Measurements from ENCODE around the gene KLHL6. TPM values are rescaled to one million over a fixed set of nuclear protein-coding genes. Genes with fewer than 3 reads are reported as not detected.
"Not testable (repeated sequence)": the region's sequence is repeated elsewhere in the genome, so short reads cannot be mapped to it uniquely, and the experiment has no call there.

Gene KLHL6
- polyA plus RNA-seq, 1 experiment, result not detected

GRCh38 chr3:183513046-183513706, 42.3 kb downstream of the KLHL6 start:
- Histone ChIP-seq H3K4me3 (ENCODE audit: low read depth, low read length) (no peak overlapping the region), H3K9me3 (ENCODE audit: control insufficient read depth, insufficient read depth, low read length) (no peaks in the 10 kb centered on the region), H3K27me3 (ENCODE audit: control insufficient read depth, insufficient read depth, low read length) (peaks cover 25% of the 10 kb centered on the region), H3K27ac (ENCODE audit: low read depth, low read length) (no peak overlapping the region)
- ChIA-PET CTCF (no interaction called here), POLR2A (no interaction called here)
- TF ChIP-seq CTCF (IDR thresholded peaks at IDR 0.05; ENCODE audit: low read depth, low read length), result no peak
- no peak for DNase-seq (ENCODE audit: low read depth, low spot score)

- H3K9me3 ChIP-seq (ENCODE audit: control insufficient read depth, insufficient read depth, low read length); H3K4me3 ChIP-seq (ENCODE audit: low read depth, low read length); DNase-seq (ENCODE audit: low read depth, low spot score); H3K27ac ChIP-seq (ENCODE audit: low read depth, low read length); POLR2A ChIA-PET; CTCF ChIA-PET: not testable (repeated sequence)
- H3K27me3 ChIP-seq (ENCODE audit: control insufficient read depth, insufficient read depth, low read length), result peaks cover 20% of the 10 kb centered on the region
These were observed 44.0 kb downstream of the KLHL6 start for GRCh38 chr3:183511286-183512131.

- H3K4me3 ChIP-seq (ENCODE audit: low read depth, low read length), result no peak overlapping the region
- no peak overlapping the region for H3K27ac ChIP-seq (ENCODE audit: low read depth, low read length)
- ChIA-PET CTCF (interaction anchor here (1.0 kb wide), 1 partner anchor 10 kb away, joined by 3 read pairs; no protein-coding TSS in a partner anchor), POLR2A (no interaction called here)
- H3K27me3 ChIP-seq (ENCODE audit: control insufficient read depth, insufficient read depth, low read length), result peaks cover 15% of the 10 kb centered on the region
- TF ChIP-seq CTCF (IDR thresholded peaks at IDR 0.05; ENCODE audit: low read depth, low read length), result no peak
- no peak for DNase-seq (ENCODE audit: low read depth, low spot score)
- no peaks in the 10 kb centered on the region for H3K9me3 ChIP-seq (ENCODE audit: control insufficient read depth, insufficient read depth, low read length)
These were observed 46.7 kb downstream of the KLHL6 start for GRCh38 chr3:183508821-183509220.

- ChIA-PET CTCF (no interaction called here), POLR2A (interaction anchor here (0.6 kb wide), 1 partner anchor 1791 kb away, joined by 3 read pairs; no protein-coding TSS in a partner anchor)
- TF ChIP-seq CTCF (IDR thresholded peaks at IDR 0.05; ENCODE audit: low read depth, low read length), result no peak
- Histone ChIP-seq H3K4me3 (ENCODE audit: low read depth, low read length) (no peak overlapping the region), H3K9me3 (ENCODE audit: control insufficient read depth, insufficient read depth, low read length) (no peaks in the 10 kb centered on the region), H3K27me3 (ENCODE audit: control insufficient read depth, insufficient read depth, low read length) (peaks cover 15% of the 10 kb centered on the region), H3K27ac (ENCODE audit: low read depth, low read length) (no peak overlapping the region)
- DNase-seq (ENCODE audit: low read depth, low spot score), result no peak
These were observed 48.0 kb downstream of the KLHL6 start for GRCh38 chr3:183507551-183507950.

- CTCF ChIA-PET, result no interaction called here
- Histone ChIP-seq H3K27me3 (ENCODE audit: control insufficient read depth, insufficient read depth, low read length) (peaks cover 17% of the 10 kb centered on the region), H3K9me3 (ENCODE audit: control insufficient read depth, insufficient read depth, low read length) (no peaks in the 10 kb centered on the region), H3K27ac (ENCODE audit: low read depth, low read length) (no peak overlapping the region), H3K4me3 (ENCODE audit: low read depth, low read length) (no peak overlapping the region)
- DNase-seq (ENCODE audit: low read depth, low spot score), result no peak
- TF ChIP-seq CTCF (IDR thresholded peaks at IDR 0.05; ENCODE audit: low read depth, low read length), result no peak
- POLR2A ChIA-PET, result interaction anchor here (0.6 kb wide), 1 partner anchor 1790 kb away, joined by 3 read pairs; no protein-coding TSS in a partner anchor
These were observed 48.7 kb downstream of the KLHL6 start for GRCh38 chr3:183506674-183507320.
